NCI-H1417 treated with DMSO at 0.1 percent for 48 hours (cell line): ENCODE measurements around the gene KCNMA1.

Experiments
- DNase-seq: peaks from one replicate; lab custom pipeline; 2025; lab: John Stamatoyannopoulos, UW

Gene KCNMA1

GRCh38 chr10:77297393-77297739 is 340.2 kb downstream of the KCNMA1 start:
- no peak for DNase-seq

- no peak for DNase-seq
Observed at GRCh38 chr10:77296534-77297392, 340.8 kb downstream of the KCNMA1 start.

GRCh38 chr10:77293773-77294172 is 343.8 kb downstream of the KCNMA1 start:
- DNase-seq: no peak

- DNase-seq: no peak
Observed at GRCh38 chr10:77293347-77293746, 344.3 kb downstream of the KCNMA1 start.

- DNase-seq: no peak
Observed at GRCh38 chr10:77291596-77292505, 345.8 kb downstream of the KCNMA1 start.

GRCh38 chr10:77290528-77291155 is 347.0 kb downstream of the KCNMA1 start:
- no peak for DNase-seq

- DNase-seq: no peak
Observed at GRCh38 chr10:77289790-77290189, 347.8 kb downstream of the KCNMA1 start.

- DNase-seq: no peak
Observed at GRCh38 chr10:77289027-77289501, 348.5 kb downstream of the KCNMA1 start.

GRCh38 chr10:77287647-77288120 is 349.9 kb downstream of the KCNMA1 start:
- no peak for DNase-seq

GRCh38 chr10:77286531-77287508 is 350.8 kb downstream of the KCNMA1 start:
- no peak for DNase-seq

- no peak for DNase-seq
Observed at GRCh38 chr10:77285529-77286182, 352.0 kb downstream of the KCNMA1 start.

GRCh38 chr10:77284797-77285196 is 352.8 kb downstream of the KCNMA1 start:
- no peak for DNase-seq

- no peak for DNase-seq
Observed at GRCh38 chr10:77283326-77283725, 354.3 kb downstream of the KCNMA1 start.

- DNase-seq: no peak
Observed at GRCh38 chr10:77282163-77282562, 355.4 kb downstream of the KCNMA1 start.

GRCh38 chr10:77281719-77282118 is 355.9 kb downstream of the KCNMA1 start:
- DNase-seq: no peak

- no peak for DNase-seq
Observed at GRCh38 chr10:77279207-77279606, 358.4 kb downstream of the KCNMA1 start.

- no peak for DNase-seq
Observed at GRCh38 chr10:77274046-77274795, 363.4 kb downstream of the KCNMA1 start.

GRCh38 chr10:77269163-77269562 is 368.4 kb downstream of the KCNMA1 start:
- DNase-seq: no peak

- DNase-seq: no peak
Observed at GRCh38 chr10:77268721-77269120, 368.9 kb downstream of the KCNMA1 start.
